Fibroblast of mammary gland (primary cell): Measurements from ENCODE around the gene PTPRF.
"Not testable (repeated sequence)": the region's sequence is repeated elsewhere in the genome, so short reads cannot be mapped to it uniquely, and the experiment has no call there.

Experiments
- DNase-seq: peaks from one replicate; pipeline ENCODE4 v3.0.0-alpha.2; 2010; ENCODE audit warnings: low read depth
- H3K4me3 ChIP-seq: 2 replicates; pipeline ENCODE4 v1.5.1; 2011; ENCODE audit warnings: low read depth, mild to moderate bottlenecking, low read length, moderate library complexity; ENCODE audit not compliant: control insufficient read depth
- CTCF ChIP-seq: conservative IDR thresholded peaks from 2 replicates; pipeline ENCODE4 v1.5.1; 2011; ENCODE audit warnings: low read depth, low read length, inconsistent platforms; ENCODE audit not compliant: control insufficient read depth, insufficient read depth

Gene PTPRF

DNA sequence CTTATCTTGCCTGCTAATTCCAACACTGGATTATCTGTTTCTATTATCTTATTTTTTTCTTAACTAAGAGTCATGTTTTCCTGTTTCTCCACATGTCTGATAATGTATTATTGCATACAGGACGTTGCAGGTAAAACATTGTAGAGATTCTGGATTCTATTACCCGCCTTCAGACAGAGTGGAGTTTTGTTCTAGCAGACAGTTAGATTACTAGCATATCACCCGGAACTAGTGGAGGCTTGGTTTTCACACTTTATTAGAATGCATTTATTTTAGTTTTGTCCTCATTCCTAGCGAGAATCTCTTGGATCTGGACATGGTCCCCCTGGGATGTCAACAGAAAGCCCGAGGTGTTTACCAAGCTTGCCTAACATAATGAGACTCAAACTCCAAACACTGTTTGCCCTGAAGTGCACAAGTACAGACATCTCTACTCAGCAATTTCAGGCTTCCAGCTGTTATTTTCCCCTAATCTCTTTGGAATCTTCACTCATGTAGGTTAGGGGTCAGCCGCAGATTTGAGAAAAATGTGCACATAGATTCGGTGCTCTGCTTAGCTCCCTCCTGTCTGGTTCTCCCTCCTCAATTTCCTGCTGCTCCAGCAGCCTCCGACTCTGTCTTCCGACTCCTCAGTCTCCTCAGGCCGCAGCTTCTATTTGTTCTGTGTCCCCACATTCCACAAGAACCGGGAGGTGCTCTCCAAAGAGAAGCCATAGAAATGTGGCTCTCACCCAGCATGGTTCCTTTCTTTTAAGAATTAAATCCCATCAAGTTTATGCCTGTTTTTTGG lies 36.8 kb upstream of the PTPRF start:
- TF ChIP-seq CTCF: no peak
- H3K4me3 ChIP-seq: no peak overlapping the region
- DNase-seq: peak; percentile 12

GRCh38 chr1:43495204-43495603 lies 35.5 kb upstream of the PTPRF start:
- no peak overlapping the region for H3K4me3 ChIP-seq
- DNase-seq: no peak
- no peak for TF ChIP-seq CTCF

DNA sequence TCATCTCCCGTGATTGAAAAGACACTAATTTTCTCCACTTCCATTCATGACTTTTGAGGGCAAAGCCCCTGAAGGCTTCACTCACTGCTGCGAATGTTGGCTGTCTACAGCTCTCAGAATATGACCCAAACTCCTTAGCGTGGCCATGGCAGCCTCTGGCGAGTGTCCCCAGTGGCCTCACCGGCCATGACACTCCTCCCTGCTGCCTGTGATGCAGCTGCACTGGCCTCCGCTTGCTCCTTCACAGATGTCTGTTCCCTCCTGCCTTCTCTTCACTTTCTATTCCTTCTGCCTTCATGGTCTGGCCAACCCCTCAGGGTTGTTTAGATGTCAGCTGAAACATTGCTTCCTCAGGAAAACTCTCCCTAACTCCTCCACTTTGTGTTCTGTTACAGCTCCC lies 30.8 kb upstream of the PTPRF start:
- H3K4me3 ChIP-seq: no peak overlapping the region
- DNase-seq: no peak
- TF ChIP-seq CTCF: no peak

DNA sequence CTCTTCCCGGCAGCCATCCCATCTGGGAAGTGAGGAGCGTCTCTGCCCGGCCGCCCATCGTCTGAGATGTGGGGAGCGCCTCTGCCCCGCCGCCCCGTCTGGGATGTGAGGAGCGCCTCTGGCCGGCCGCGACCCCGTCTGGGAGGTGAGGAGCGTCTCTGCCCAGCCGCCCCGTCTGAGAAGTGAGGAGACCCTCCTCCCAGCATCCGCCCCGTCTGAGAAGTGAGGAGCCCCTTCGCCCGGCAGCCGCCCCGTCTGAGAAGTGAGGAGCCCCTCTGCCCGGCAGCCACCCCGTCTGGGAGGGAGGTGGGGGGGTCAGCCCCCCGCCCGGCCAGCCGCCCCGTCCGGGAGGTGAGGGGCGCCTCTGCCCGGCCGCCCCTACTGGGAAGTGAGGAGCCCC lies 28.9 kb upstream of the PTPRF start:
- H3K4me3 ChIP-seq, DNase-seq: not testable (repeated sequence)

- no peak overlapping the region for H3K4me3 ChIP-seq
- no peak for DNase-seq
- TF ChIP-seq CTCF: no peak
Measured at GRCh38 chr1:43503534-43503933, 27.1 kb upstream of the PTPRF start.

DNA sequence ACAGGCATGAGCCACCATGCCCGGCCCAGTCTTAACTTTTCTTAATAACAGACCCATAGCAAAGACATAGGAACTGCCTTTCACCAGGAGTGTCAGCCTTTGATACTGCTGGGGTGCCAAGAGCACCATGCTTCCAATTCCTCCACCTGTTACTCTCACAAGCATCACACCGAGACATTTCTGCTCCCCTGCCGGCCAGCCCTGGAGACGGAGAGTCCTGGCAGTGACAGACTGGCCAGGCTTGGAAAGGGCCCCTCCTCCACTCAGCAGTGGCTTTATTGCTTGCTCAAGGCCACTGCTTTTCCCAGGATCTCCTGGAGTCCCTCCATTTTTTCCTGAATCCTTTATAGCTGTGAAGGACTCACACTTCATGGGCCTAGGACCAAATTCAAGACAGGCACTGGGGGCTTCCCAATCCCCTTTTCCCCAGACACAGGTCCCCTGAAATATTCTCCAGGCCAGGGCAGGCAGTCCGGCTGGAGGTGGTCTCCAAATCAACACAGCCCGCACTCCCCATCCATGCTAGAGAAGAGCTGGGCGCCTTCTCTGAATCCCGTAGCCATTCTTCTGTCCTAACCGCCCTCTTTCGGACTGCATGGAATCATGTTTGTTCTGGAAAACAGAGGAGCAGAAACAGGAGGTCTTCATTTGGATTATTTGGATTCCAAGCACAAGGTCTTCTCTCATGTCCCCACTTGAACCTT lies 25.5 kb upstream of the PTPRF start:
- DNase-seq: no peak
- no peak overlapping the region for H3K4me3 ChIP-seq
- TF ChIP-seq CTCF: no peak

GRCh38 chr1:43506233-43506632 lies 24.4 kb upstream of the PTPRF start:
- no peak for TF ChIP-seq CTCF
- DNase-seq: no peak
- no peak overlapping the region for H3K4me3 ChIP-seq
